SK-N-MC (cell line): ENCODE data around the gene LAMB3.

Experiments
- EZH2 ChIP-seq: fragments of 200-600 bp; sonication (generic); IDR thresholded peaks from one replicate; pipeline ENCODE4 v1.6.1; 2017; ENCODE audit warnings: antibody characterized with exemption
- FOXP2 ChIP-seq: optimal IDR thresholded peaks from 2 replicates; pipeline ENCODE3; 2011; ENCODE audit warnings: mild to moderate bottlenecking, moderate library complexity; ENCODE audit not compliant: insufficient read depth; ENCODE audit errors: extremely low read length, control extremely low read depth
- POLR2AphosphoS5 ChIP-seq: IDR thresholded peaks from 2 replicates; pipeline ENCODE4 v1.6.1; 2012; ENCODE audit warnings: mild to moderate bottlenecking, low read depth, low read length, borderline replicate concordance

- TF ChIP-seq POLR2AphosphoS5: no peak
- no peak for TF ChIP-seq EZH2
- TF ChIP-seq FOXP2: no peak
Measured at GRCh38 chr1:209589863-209590262, 62.4 kb downstream of the LAMB3 start.
